ENCODE data around the gene GBX2. TPM values are rescaled to one million over a fixed set of nuclear protein-coding genes. Genes with fewer than 3 reads are reported as not detected.

GBX2 gene
- total RNA-seq, 1 experiment from 2014 or later, result 0.31 TPM

DNA sequence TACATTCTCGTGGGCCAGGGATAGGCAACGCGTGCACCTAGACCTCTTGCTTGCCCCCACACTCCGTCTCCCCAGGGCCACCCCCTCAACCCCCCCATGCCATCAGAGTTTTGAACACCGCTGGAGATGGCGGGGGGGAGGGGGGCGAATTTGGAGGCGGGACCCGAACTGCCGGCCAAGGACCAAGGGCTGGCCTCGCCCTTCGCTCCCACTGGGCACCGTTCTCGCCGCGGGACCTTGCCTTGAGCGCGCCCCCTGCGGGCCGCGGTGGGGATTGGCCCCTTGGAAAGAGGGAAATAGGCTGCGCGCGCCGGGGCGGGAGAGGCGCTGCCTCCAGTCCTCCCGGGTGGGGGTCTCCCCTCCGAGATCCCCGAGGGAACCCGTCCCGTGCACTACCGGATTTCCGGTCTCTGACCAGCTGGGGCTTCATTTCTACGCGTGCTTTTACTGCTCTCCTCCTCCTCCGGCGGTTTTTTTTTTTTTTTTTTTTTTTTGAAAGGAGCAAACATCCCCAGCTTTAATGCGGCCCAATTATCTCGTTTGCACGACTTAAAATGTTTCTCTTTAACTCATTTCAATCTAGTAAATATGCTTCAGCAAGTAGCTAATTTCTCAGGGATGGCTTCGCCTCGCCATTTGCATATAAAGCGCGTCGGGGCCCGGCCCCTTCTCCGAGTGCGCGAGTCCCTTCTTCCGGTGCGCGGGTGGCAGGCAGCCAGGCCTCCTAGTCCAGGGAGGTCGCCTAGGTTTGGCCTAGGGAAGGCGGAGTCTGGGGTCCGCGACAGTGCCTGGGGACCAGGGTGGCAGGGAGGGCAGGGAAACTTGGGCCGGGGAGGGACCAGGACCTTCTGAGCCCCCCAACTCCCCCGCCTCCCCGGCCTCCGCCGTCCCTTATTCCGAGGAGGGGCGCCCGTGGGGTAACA, 10.0 kb upstream of the GBX2 start:
- Histone ChIP-seq H2BK5ac (ENCODE audit: insufficient read length, low read length) (no peak overlapping the region), H2AFZ (ENCODE audit: low read length) (no peak overlapping the region), H3K9ac (ENCODE audit: extremely low read depth, insufficient read length, low read length) (no peak overlapping the region), H3K23me2 (ENCODE audit: insufficient read length, low read depth, low read length, poor library complexity, severe bottlenecking) (peaks cover 20% of the 10 kb centered on the region), H3K9me3 (ENCODE audit: control insufficient read depth, low read depth, low read length) (no peaks in the 10 kb centered on the region), H2BK20ac (ENCODE audit: low read depth, low read length, poor library complexity, severe bottlenecking) (no peak overlapping the region), H4K20me1 (ENCODE audit: control insufficient read depth, insufficient read depth, insufficient read length) (no peaks in the 10 kb centered on the region), H3K27ac (ENCODE audit: insufficient read length, low read depth, low read length) (no peak overlapping the region), H3K79me1 (ENCODE audit: insufficient read depth, low read depth, low read length, poor library complexity, severe bottlenecking) (no peaks in the 10 kb centered on the region), H3K23ac (ENCODE audit: insufficient read length, low read depth, low read length) (no peak overlapping the region), H3K18ac (ENCODE audit: insufficient read length, low read depth, low read length) (no peak overlapping the region), H3K14ac (ENCODE audit: insufficient read depth, low read length) (no peak overlapping the region), H3K4ac (ENCODE audit: low read depth, low read length) (no peak overlapping the region), H3K56ac (ENCODE audit: insufficient read length, low read depth, low read length) (no peak overlapping the region), H2BK15ac (ENCODE audit: low read depth, low read length) (no peak overlapping the region), H2AK5ac (ENCODE audit: insufficient read length, low read length) (no peak overlapping the region), H4K8ac (replicated peaks; ENCODE audit: insufficient read length, low read depth, low read length) (no peak overlapping the region), H4K5ac (ENCODE audit: insufficient read length, low read depth, low read length) (no peak overlapping the region), H3K4me2 (ENCODE audit: insufficient read depth, insufficient read length, low read length) (peak overlapping the region; percentile 69), H3K4me1 (ENCODE audit: insufficient read depth, low read length) (peaks cover 16% of the 10 kb centered on the region; the same call in 1 of the 2 replicates), H4K91ac (ENCODE audit: insufficient read length, low read depth, low read length) (no peak overlapping the region), H3K27me3 (ENCODE audit: insufficient read depth, low read length) (peaks cover 29% of the 10 kb centered on the region), H3T11ph (ENCODE audit: low read length) (no peak overlapping the region), H3K79me2 (ENCODE audit: insufficient read depth, low read length) (no peaks in the 10 kb centered on the region), H2BK12ac (ENCODE audit: insufficient read length, low read depth, low read length) (no peak overlapping the region), H2BK120ac (ENCODE audit: low read depth, low read length, poor library complexity, severe bottlenecking) (no peak overlapping the region)
- Mint-ChIP-seq H3K4me3 (peak overlapping the region; percentile 61 to 77), H3K4me1 (peaks cover 29 to 44% of the 10 kb centered on the region in 2 experiments), H3K36me3 (ENCODE audit: insufficient read depth in 1 of 3, low read depth in 3 of 3) (peaks cover 0 to 2% (median 0%) of the 10 kb centered on the region in 3 experiments; a peak in 1 of 7 replicates), H3K27me3 (ENCODE audit: low read depth) (peaks cover 96% of the 10 kb centered on the region), H3K9me3 (peaks cover 3 to 15% of the 10 kb centered on the region in 2 experiments; a peak in 2 of 5 replicates), H3K27ac (no peak overlapping the region)
- DNase-seq, result peak; percentile 85
- WGBS (ENCODE audit: extremely low coverage, insufficient read length, low lambda C conversion rate), result no CpG with 5 or more reads among the region's 65 CpGs
- TF ChIP-seq, protein P1, sequence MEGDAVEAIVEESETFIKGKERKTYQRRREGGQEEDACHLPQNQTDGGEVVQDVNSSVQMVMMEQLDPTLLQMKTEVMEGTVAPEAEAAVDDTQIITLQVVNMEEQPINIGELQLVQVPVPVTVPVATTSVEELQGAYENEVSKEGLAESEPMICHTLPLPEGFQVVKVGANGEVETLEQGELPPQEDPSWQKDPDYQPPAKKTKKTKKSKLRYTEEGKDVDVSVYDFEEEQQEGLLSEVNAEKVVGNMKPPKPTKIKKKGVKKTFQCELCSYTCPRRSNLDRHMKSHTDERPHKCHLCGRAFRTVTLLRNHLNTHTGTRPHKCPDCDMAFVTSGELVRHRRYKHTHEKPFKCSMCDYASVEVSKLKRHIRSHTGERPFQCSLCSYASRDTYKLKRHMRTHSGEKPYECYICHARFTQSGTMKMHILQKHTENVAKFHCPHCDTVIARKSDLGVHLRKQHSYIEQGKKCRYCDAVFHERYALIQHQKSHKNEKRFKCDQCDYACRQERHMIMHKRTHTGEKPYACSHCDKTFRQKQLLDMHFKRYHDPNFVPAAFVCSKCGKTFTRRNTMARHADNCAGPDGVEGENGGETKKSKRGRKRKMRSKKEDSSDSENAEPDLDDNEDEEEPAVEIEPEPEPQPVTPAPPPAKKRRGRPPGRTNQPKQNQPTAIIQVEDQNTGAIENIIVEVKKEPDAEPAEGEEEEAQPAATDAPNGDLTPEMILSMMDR (conservative IDR thresholded peaks at IDR 0.05), result peak; percentile 74
